CD4-positive, alpha-beta T cell treated with Interleukin-10 for 1 hour (primary cell): Measurements from ENCODE around the gene SPN.
"Not testable (repeated sequence)": the region's sequence is repeated elsewhere in the genome, so short reads cannot be mapped to it uniquely, and the experiment has no call there.

Experiments used
- DNase-seq: peaks from one replicate; pipeline ENCODE4 v3.0.0-alpha.2; 2020

Gene SPN

GRCh38 chr16:29678691-29679267 lies 15.7 kb downstream of the SPN start, which contains the start of gene QPRT:
Gene QPRT (plus strand): TSS chr16:29679180. CDS start chr16:29679198, 18 bp downstream.
- DNase-seq = no peak

GRCh38 chr16:29680180-29680598 lies 17.1 kb downstream of the SPN start:
- no peak for DNase-seq

GRCh38 chr16:29683543-29684090 lies 20.6 kb downstream of the SPN start:
- DNase-seq = no peak

- DNase-seq = no peak
Measured at GRCh38 chr16:29684679-29685078, 21.6 kb downstream of the SPN start.

- no peak for DNase-seq
Measured at GRCh38 chr16:29686740-29687332, 23.8 kb downstream of the SPN start.

GRCh38 chr16:29687755-29688154 lies 24.7 kb downstream of the SPN start:
- DNase-seq = no peak

- no peak for DNase-seq
Measured at GRCh38 chr16:29688172-29688571, 25.1 kb downstream of the SPN start.

GRCh38 chr16:29689490-29690351 lies 26.7 kb downstream of the SPN start:
- DNase-seq = not testable (repeated sequence)

- not testable (repeated sequence) for DNase-seq
Measured at GRCh38 chr16:29692606-29693005, 29.6 kb downstream of the SPN start.

GRCh38 chr16:29694384-29695195 lies 31.5 kb downstream of the SPN start:
- DNase-seq = no peak

- not testable (repeated sequence) for DNase-seq
Measured at GRCh38 chr16:29695675-29696074, 32.6 kb downstream of the SPN start.

- DNase-seq = no peak
Measured at GRCh38 chr16:29696881-29697331, 33.9 kb downstream of the SPN start.

GRCh38 chr16:29697391-29697790 lies 34.3 kb downstream of the SPN start:
- DNase-seq = no peak

GRCh38 chr16:29698042-29698441 lies 35.0 kb downstream of the SPN start:
- DNase-seq = no peak

GRCh38 chr16:29698484-29699323 lies 35.7 kb downstream of the SPN start:
- no peak for DNase-seq

- DNase-seq = no peak
Measured at GRCh38 chr16:29699324-29700219, 36.5 kb downstream of the SPN start.

GRCh38 chr16:29700253-29700987 lies 37.4 kb downstream of the SPN start:
- peak; percentile 82 for DNase-seq

GRCh38 chr16:29701214-29701555 lies 38.1 kb downstream of the SPN start:
- DNase-seq = no peak

- DNase-seq = peak; percentile 70
Measured at GRCh38 chr16:29702269-29702668, 39.2 kb downstream of the SPN start.

- DNase-seq = no peak
Measured at GRCh38 chr16:29705030-29705429, 42.0 kb downstream of the SPN start.
